ENCODE results near the gene RBSN. TPM values are rescaled to one million over a fixed set of nuclear protein-coding genes. Genes with fewer than 3 reads are reported as not detected.

The RBSN gene
- total RNA-seq, 1 experiment from 2014 or later = 20.7 TPM

Other genes with a start within 250 kb of the RBSN start
- 43.4 and 44.1 TPM in 2 replicates for gene NR2C2, start 151.6 kb downstream of the RBSN start, total RNA-seq (2021)
- 47.8 and 53.3 TPM in 2 replicates for gene MRPS25, start 33.8 kb downstream of the RBSN start, total RNA-seq (2021)
- gene CAPN7, start 107.1 kb upstream of the RBSN start, total RNA-seq (2021) = 28.5 and 29.5 TPM in 2 replicates
- gene SH3BP5, start 233.4 kb upstream of the RBSN start, total RNA-seq (2021) = 31.6 and 39.3 TPM in 2 replicates

Measured in PC-9 (cell line).